HUES6 (cell line): ENCODE data around the gene IZUMO2.

Experiments used
- H3K27ac ChIP-seq: 2 replicates; pipeline ENCODE4 v1.7.0; 2013; ENCODE audit warnings: low read depth, mild to moderate bottlenecking, low read length, inconsistent platforms
- H3K27me3 ChIP-seq: 2 replicates; pipeline ENCODE4 v1.6.1; 2013; ENCODE audit warnings: low read length; ENCODE audit not compliant: control insufficient read depth, insufficient read depth
- H3K36me3 ChIP-seq: 2 replicates; pipeline ENCODE4 v1.6.1; 2013; ENCODE audit warnings: low read length; ENCODE audit not compliant: control insufficient read depth, insufficient read depth
- H3K4me1 ChIP-seq: 2 replicates; pipeline ENCODE4 v1.6.1; 2013; ENCODE audit warnings: low read length; ENCODE audit not compliant: control insufficient read depth, insufficient read depth
- H3K4me3 ChIP-seq: 2 replicates; pipeline ENCODE4 v1.5.1; 2013; ENCODE audit warnings: low read depth, low read length
- H3K9ac ChIP-seq: one replicate; pipeline ENCODE4 v1.6.1; 2013; ENCODE audit warnings: mild to moderate bottlenecking, low read length
- H3K9me3 ChIP-seq: 2 replicates; pipeline ENCODE4 v1.6.1; 2013; ENCODE audit warnings: low read depth, low read length; ENCODE audit not compliant: control insufficient read depth, insufficient read depth

The IZUMO2 gene

GRCh38 chr19:50162988-50163387, at the start of gene IZUMO2:
IZUMO2 (minus strand) TSS chr19:50163281; CDS start chr19:50163194, 87 bp downstream.
- H3K27ac ChIP-seq, result no peak within 1 kb of the TSS
- no peaks in the 10 kb centered on the region for H3K9me3 ChIP-seq
- no peaks in the 10 kb centered on the region for H3K36me3 ChIP-seq
- H3K27me3 ChIP-seq, result no peaks in the 10 kb centered on the region; the same call in 1 of the 2 replicates
- H3K4me1 ChIP-seq, result 0 out of 2 replicates have a peak, but pooled peaks cover 3% of the 10 kb centered on the region
- no peak within 1 kb of the TSS for H3K9ac ChIP-seq
- H3K4me3 ChIP-seq, result no peak within 1 kb of the TSS

- peaks cover 6% of the 10 kb centered on the region for H3K36me3 ChIP-seq
- H3K9ac ChIP-seq, result no peak overlapping the region
- 0 out of 2 replicates have a peak, but pooled peaks cover 7% of the 10 kb centered on the region for H3K9me3 ChIP-seq
- no peak overlapping the region for H3K27ac ChIP-seq
- H3K4me1 ChIP-seq, result peaks cover 7% of the 10 kb centered on the region
- H3K27me3 ChIP-seq, result peaks cover 7% of the 10 kb centered on the region; the same call in 1 of the 2 replicates
- no peak overlapping the region for H3K4me3 ChIP-seq
These were observed 47.3 kb upstream of the IZUMO2 start for GRCh38 chr19:50210425-50210824.

GRCh38 chr19:50209131-50209530, 46.0 kb upstream of the IZUMO2 start:
- Histone ChIP-seq H3K9me3 (0 out of 2 replicates have a peak, but pooled peaks cover 7% of the 10 kb centered on the region), H3K4me3 (no peak overlapping the region), H3K9ac (no peak overlapping the region), H3K27me3 (peaks cover 18% of the 10 kb centered on the region), H3K36me3 (peaks cover 6% of the 10 kb centered on the region), H3K4me1 (peaks cover 3% of the 10 kb centered on the region; the same call in 1 of the 2 replicates), H3K27ac (no peak overlapping the region)

- Histone ChIP-seq H3K9me3 (0 out of 2 replicates have a peak, but pooled peaks cover 7% of the 10 kb centered on the region), H3K36me3 (peaks cover 6% of the 10 kb centered on the region), H3K9ac (no peak overlapping the region), H3K27ac (no peak overlapping the region), H3K4me3 (no peak overlapping the region), H3K27me3 (peaks cover 25% of the 10 kb centered on the region), H3K4me1 (peaks cover 7% of the 10 kb centered on the region; the same call in 1 of the 2 replicates)
These were observed 44.6 kb upstream of the IZUMO2 start for GRCh38 chr19:50207730-50208129.

- Histone ChIP-seq H3K4me1 (peaks cover 7% of the 10 kb centered on the region; the same call in 1 of the 2 replicates), H3K9ac (no peak overlapping the region), H3K27me3 (peaks cover 38% of the 10 kb centered on the region)
These were observed 43.1 kb upstream of the IZUMO2 start for GRCh38 chr19:50206191-50206590.

GRCh38 chr19:50205681-50206138, 42.6 kb upstream of the IZUMO2 start:
- peaks cover 43% of the 10 kb centered on the region for H3K27me3 ChIP-seq
- H3K9ac ChIP-seq, result peak overlapping the region; percentile 8
- H3K27ac ChIP-seq, result no peak overlapping the region
- peaks cover 7% of the 10 kb centered on the region; the same call in 1 of the 2 replicates for H3K4me1 ChIP-seq
- no peaks in the 10 kb centered on the region for H3K9me3 ChIP-seq
- H3K36me3 ChIP-seq, result peaks cover 3% of the 10 kb centered on the region
- H3K4me3 ChIP-seq, result peak overlapping the region; percentile 65

More at GRCh38 chr19:50206191-50206590, 43.1 kb upstream of the IZUMO2 start:
- H3K36me3 ChIP-seq, result peaks cover 6% of the 10 kb centered on the region
- no peaks in the 10 kb centered on the region for H3K9me3 ChIP-seq
- no peak overlapping the region for H3K27ac ChIP-seq
- H3K4me3 ChIP-seq, result peak overlapping the region; percentile 65; the same call in 1 of the 2 replicates

- Histone ChIP-seq H3K27me3 (peaks cover 45% of the 10 kb centered on the region), H3K4me1 (peaks cover 7% of the 10 kb centered on the region; the same call in 1 of the 2 replicates), H3K27ac (no peak overlapping the region), H3K36me3 (no peaks in the 10 kb centered on the region), H3K9ac (peak overlapping the region; percentile 8), H3K4me3 (peak overlapping the region; percentile 65), H3K9me3 (no peaks in the 10 kb centered on the region)
These were observed 42.0 kb upstream of the IZUMO2 start for GRCh38 chr19:50204811-50205675.

GRCh38 chr19:50204081-50204428, 41.0 kb upstream of the IZUMO2 start:
- Histone ChIP-seq H3K4me3 (peak overlapping the region; percentile 61), H3K27ac (no peak overlapping the region), H3K27me3 (peaks cover 48% of the 10 kb centered on the region), H3K4me1 (peaks cover 7% of the 10 kb centered on the region; the same call in 1 of the 2 replicates), H3K36me3 (no peaks in the 10 kb centered on the region), H3K9ac (no peak overlapping the region), H3K9me3 (no peaks in the 10 kb centered on the region)

- H3K27me3 ChIP-seq, result peaks cover 48% of the 10 kb centered on the region
- no peak within 1 kb of the TSS for H3K27ac ChIP-seq
- H3K4me3 ChIP-seq, result peak within 1 kb of the TSS; percentile 61
These were observed 40.4 kb upstream of the IZUMO2 start, which contains the start of gene MYH14 for GRCh38 chr19:50203281-50204080. MYH14 (plus strand) TSS chr19:50203622; CDS start chr19:50210366, 6,744 bp downstream.

GRCh38 chr19:50202962-50203280, 39.8 kb upstream of the IZUMO2 start:
- H3K9me3 ChIP-seq, result no peaks in the 10 kb centered on the region
- H3K36me3 ChIP-seq, result no peaks in the 10 kb centered on the region
- H3K27me3 ChIP-seq, result peaks cover 48% of the 10 kb centered on the region
- peaks cover 7% of the 10 kb centered on the region; the same call in 1 of the 2 replicates for H3K4me1 ChIP-seq
- peak overlapping the region; percentile 61 for H3K4me3 ChIP-seq
- no peak overlapping the region for H3K27ac ChIP-seq
- no peak overlapping the region for H3K9ac ChIP-seq

More at GRCh38 chr19:50203281-50204080, 40.4 kb upstream of the IZUMO2 start, which contains the start of gene MYH14:
- no peak within 1 kb of the TSS for H3K9ac ChIP-seq
- peaks cover 7% of the 10 kb centered on the region; the same call in 1 of the 2 replicates for H3K4me1 ChIP-seq
- H3K9me3 ChIP-seq, result no peaks in the 10 kb centered on the region
- H3K36me3 ChIP-seq, result no peaks in the 10 kb centered on the region
